Stimulated activated effector memory CD8-positive, alpha-beta T cell treated with anti-CD3 and anti-CD28 coated beads, Interleukin-12 subunit alpha, Interleukin-12 subunit beta, amount 100 ng/mL, for 72 hours (primary cell): ENCODE measurements around the gene PGAP6.
"Not testable (repeated sequence)": the region's sequence is repeated elsewhere in the genome, so short reads cannot be mapped to it uniquely, and the experiment has no call there.

ENCODE experiments used
- ATAC-seq: fragments of 150-1000 bp; cut with Tn5 transposase; 2 replicates; pipeline ENCODE4 v1.10.0; 2021
- DNase-seq, 2 donors: peaks; one replicate each; pipeline ENCODE4 v3.0.0; 2021 to 2022; ENCODE audit warnings: low spot score in 2 of 2
- H3K27ac Mint-ChIP-seq: one replicate; pipeline ENCODE4 v1.8.0; 2022; ENCODE audit warnings: mild to moderate bottlenecking, mixed read lengths
- H3K36me3 Mint-ChIP-seq: one replicate; pipeline ENCODE4 v1.8.0; 2022; ENCODE audit warnings: mild to moderate bottlenecking, mixed read lengths
- H3K4me1 Mint-ChIP-seq: one replicate; pipeline ENCODE4 v1.8.0; 2022; ENCODE audit warnings: mixed read lengths
- H3K4me3 Mint-ChIP-seq: one replicate; pipeline ENCODE4 v1.8.0; 2022; ENCODE audit warnings: mild to moderate bottlenecking, mixed read lengths
- H3K9me3 Mint-ChIP-seq: one replicate; pipeline ENCODE4 v1.8.0; 2022; ENCODE audit warnings: mixed read lengths

PGAP6 gene, protein sequence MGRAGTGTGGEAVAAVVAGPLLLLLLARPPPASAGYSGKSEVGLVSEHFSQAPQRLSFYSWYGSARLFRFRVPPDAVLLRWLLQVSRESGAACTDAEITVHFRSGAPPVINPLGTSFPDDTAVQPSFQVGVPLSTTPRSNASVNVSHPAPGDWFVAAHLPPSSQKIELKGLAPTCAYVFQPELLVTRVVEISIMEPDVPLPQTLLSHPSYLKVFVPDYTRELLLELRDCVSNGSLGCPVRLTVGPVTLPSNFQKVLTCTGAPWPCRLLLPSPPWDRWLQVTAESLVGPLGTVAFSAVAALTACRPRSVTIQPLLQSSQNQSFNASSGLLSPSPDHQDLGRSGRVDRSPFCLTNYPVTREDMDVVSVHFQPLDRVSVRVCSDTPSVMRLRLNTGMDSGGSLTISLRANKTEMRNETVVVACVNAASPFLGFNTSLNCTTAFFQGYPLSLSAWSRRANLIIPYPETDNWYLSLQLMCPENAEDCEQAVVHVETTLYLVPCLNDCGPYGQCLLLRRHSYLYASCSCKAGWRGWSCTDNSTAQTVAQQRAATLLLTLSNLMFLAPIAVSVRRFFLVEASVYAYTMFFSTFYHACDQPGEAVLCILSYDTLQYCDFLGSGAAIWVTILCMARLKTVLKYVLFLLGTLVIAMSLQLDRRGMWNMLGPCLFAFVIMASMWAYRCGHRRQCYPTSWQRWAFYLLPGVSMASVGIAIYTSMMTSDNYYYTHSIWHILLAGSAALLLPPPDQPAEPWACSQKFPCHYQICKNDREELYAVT

DNA sequence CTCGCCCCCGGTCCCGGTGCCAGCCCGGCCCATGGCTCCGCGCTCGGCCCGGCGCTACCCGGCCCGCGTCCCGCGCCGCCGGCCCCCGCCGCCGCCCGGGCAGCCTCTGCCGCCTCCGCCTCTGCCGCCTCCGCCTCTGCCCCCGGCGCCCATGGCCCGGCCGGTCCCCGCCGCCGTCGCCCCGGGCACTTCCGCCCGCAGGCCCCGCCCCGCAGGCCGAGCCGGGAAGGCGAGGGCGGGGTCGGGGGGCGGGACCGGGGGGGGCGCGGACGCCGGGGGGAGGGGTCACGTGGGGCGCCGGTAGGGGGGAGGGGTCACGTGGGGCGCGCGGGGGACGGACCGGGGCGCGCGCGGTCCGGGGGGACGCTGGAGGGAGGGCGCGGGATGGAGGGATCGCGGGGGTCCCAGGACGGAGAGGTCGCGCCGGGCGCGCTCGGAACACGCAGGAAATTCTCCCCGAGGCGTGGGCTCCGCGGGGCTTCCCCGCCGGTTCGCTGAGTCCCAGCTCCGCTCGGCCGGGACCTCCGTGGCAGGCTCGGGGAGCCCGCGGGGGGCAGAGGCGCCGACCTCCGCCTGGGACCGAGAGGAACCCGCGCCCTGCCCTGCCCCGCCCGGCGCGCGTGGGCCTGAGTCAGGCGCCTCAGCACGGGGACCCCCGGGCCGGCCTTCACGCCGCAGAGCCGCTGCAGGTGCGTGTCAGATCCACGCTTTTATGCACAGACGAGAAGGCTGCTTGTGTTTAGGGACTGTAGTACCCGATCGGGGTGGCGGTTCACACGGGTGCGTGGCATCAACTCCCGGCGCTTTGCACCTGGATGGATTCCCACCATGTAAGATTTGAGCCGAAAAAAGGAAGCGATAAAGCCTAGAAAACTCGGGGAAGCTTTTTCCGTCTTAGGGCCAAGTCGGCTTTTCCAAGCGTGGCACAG lies at the start of gene PGAP6:
TSS of gene PGAP6 (minus strand) at position 190 of the 929 bp plus-strand sequence. CDS start at position 33, 157 bp downstream.
- H3K4me3 Mint-ChIP-seq, result peak within 1 kb of the TSS; percentile 60
- DNase-seq (peak; percentile 51 to 79), ATAC-seq (peak; percentile 73)
- H3K27ac Mint-ChIP-seq, result peak within 1 kb of the TSS; percentile 26
- H3K36me3 Mint-ChIP-seq, result no peaks in the 10 kb centered on the region
- peaks cover 18% of the 10 kb centered on the region for H3K4me1 Mint-ChIP-seq
- H3K9me3 Mint-ChIP-seq, result no peaks in the 10 kb centered on the region

DNA sequence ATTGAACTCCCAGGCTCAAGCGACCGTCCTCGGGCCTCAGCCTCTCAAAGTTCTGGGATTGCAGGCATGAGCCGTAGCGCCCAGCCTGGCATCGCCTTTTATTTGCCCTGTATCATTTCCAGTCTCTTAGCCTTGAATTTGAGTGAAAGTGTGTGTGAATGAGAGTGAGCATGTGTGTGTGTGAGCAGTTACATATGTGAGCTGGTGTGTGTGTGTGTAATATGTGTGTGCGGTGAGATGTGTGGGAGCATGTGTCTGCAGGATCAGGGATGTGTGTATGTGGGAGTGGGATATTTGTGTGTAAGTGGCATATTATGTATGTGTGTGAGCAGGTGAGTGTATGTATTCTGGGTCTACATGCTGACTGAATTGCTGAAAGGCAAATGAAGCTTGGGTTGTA lies 49.1 kb upstream of the PGAP6 start:
- Mint-ChIP-seq H3K4me3 (no peak overlapping the region), H3K9me3 (no peaks in the 10 kb centered on the region), H3K36me3 (peaks cover 19% of the 10 kb centered on the region), H3K27ac (no peak overlapping the region), H3K4me1 (peaks cover 34% of the 10 kb centered on the region)
- no peak for DNase-seq
- no peak for ATAC-seq

DNA sequence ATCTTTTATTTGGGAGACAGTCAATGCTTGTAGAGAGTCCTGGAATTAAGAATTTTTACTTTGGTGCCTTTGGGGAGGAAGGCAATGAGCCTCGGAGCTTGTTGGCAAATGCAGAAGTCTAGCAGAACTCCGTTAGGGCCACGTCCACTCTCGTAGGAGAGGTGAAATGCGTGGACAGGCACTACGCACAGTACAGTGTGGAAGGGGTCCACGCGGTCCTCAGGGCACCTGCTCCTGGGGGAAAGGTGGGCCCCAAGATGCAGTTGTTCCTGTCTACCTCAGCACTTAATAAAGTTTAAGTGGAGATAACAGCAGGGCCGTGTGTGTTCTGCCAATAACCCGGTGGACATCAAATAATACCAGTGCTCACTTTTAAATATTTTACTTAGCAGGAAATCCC lies 45.5 kb upstream of the PGAP6 start:
- peaks cover 43% of the 10 kb centered on the region for H3K4me1 Mint-ChIP-seq
- DNase-seq (no peak), ATAC-seq (no peak)
- H3K27ac Mint-ChIP-seq, result no peak overlapping the region
- H3K36me3 Mint-ChIP-seq, result peaks cover 14% of the 10 kb centered on the region
- peak overlapping the region; percentile 70 for H3K4me3 Mint-ChIP-seq
- H3K9me3 Mint-ChIP-seq, result no peaks in the 10 kb centered on the region

DNA sequence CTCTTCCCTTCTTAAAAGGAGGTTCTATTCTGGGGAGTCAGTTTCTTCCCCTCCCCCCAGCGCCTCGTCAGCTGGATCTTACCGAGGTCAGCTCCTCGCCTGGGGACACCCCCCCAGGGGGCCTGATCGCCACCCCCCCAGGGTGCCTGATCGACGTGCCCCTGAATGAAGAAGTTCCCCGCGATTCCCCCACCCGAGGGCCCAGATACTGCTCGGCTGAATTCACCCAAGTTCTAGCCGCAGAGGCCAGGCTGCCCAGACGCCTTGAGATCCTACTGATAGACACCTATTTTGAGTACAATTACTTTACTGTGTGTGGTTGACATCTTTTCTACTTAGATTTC lies 45.1 kb upstream of the PGAP6 start:
- Mint-ChIP-seq H3K27ac (no peak overlapping the region), H3K4me3 (peak overlapping the region; percentile 70), H3K9me3 (no peaks in the 10 kb centered on the region)

DNA sequence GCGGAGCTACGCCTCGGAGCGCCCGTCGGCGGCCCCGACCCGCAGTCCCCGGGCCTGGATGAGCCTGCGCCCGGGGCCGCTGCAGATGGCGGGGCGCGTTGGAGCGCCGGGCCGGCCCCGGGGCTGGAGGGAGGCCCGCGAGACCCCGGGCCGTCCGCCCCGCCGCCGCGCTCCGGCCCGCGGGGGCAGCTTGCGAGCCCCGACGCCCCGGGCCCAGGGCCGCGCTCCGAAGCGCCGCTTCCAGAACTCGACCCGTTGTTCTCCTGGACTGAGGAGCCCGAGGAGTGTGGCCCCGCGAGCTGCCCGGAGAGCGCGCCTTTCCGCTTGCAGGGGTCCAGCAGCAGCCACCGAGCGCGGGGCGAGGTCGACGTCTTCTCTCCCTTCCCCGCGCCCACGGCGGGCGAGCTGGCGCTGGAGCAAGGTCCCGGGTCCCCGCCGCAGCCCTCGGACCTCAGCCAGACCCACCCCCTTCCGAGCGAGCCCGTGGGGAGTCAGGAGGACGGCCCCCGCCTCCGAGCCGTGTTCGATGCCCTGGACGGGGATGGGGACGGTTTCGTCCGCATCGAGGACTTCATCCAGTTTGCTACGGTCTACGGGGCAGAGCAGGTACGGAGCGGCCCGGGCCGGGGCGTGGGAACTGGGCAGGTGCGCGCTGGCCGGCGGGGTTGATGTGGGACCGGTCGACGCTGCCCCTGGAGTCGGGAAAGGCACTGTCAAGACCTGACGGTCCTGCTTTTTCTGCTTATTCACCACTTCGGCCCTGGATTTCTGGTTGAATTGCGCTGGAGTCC lies 44.5 kb upstream of the PGAP6 start:
- H3K27ac Mint-ChIP-seq, result no peak overlapping the region
- ATAC-seq, result no peak
- peak; percentile 11 to 62 for DNase-seq

More for the DNA sequence above, 45.1 kb upstream of the PGAP6 start:
- Mint-ChIP-seq H3K36me3 (peaks cover 14% of the 10 kb centered on the region), H3K4me1 (peaks cover 43% of the 10 kb centered on the region)
- no peak for ATAC-seq
- no peak for DNase-seq

DNA sequence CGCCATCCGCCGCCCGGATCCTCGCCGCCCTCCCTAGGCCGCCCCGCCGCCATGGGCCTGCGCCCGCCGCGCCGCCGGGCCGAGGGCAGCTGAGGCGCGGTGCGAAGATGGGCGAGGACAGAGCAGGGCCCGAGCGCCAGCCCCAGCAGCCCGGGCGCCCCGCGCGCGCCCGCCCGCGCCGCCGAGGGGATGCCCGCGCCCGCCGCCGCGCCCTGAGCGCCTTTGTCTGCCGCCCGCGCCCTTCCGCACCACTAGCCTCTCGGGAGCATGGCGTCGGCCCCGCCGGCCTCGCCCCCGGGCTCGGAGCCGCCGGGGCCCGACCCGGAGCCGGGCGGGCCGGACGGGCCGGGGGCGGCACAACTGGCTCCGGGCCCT lies 43.9 kb upstream of the PGAP6 start:
- Mint-ChIP-seq H3K4me1 (peaks cover 37% of the 10 kb centered on the region), H3K4me3 (peak overlapping the region; percentile 74), H3K36me3 (peaks cover 14% of the 10 kb centered on the region), H3K9me3 (no peaks in the 10 kb centered on the region), H3K27ac (no peak overlapping the region)
- no peak for DNase-seq
- peak; percentile 77 for ATAC-seq

More for the DNA sequence above, 44.5 kb upstream of the PGAP6 start:
- peak overlapping the region; percentile 70 for H3K4me3 Mint-ChIP-seq
- H3K4me1 Mint-ChIP-seq, result peaks cover 43% of the 10 kb centered on the region
- peaks cover 14% of the 10 kb centered on the region for H3K36me3 Mint-ChIP-seq
- no peaks in the 10 kb centered on the region for H3K9me3 Mint-ChIP-seq

DNA sequence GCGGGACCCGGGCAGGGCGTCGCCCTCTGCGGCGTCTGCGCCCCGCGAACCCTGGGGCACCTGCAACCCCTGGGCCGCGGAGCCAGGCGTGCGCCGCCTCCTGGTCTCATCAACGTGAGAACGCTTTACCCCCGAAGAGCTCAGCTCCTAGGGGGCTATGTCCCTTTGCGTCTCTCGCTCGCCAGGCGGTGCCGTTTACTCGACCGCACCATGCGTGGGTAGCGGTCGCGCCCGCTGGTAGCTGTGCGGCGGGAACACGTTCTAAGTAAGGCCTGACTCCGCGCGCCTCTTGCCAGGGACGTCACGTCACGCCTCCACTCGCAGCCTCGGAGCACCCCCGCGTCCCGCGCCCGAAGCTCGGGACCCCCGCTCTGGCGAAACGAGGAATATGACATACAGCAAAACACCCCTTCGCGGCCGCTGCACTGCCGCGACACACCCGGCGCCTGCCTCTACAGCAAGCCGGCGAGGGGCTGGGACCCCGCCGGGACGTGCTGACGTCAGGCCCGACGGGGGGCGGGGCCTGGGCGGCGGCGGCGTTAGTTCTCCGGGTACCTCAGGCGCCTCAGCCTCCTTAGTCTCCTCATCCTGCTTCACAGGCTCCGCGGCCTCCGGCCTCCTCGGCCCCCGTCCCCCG lies 43.4 kb upstream of the PGAP6 start, which contains the start of gene RAB11FIP3:
TSS of gene RAB11FIP3 (plus strand) at position 568 of the 637 bp plus-strand sequence. CDS start 358 bp downstream, outside the sequence.
- DNase-seq (peak; percentile 85 to 92), ATAC-seq (peak; percentile 95)
- Mint-ChIP-seq H3K4me3 (peak within 1 kb of the TSS; percentile 74), H3K36me3 (peaks cover 14% of the 10 kb centered on the region), H3K4me1 (peaks cover 36% of the 10 kb centered on the region), H3K9me3 (no peaks in the 10 kb centered on the region), H3K27ac (peak within 1 kb of the TSS; percentile 17)

DNA sequence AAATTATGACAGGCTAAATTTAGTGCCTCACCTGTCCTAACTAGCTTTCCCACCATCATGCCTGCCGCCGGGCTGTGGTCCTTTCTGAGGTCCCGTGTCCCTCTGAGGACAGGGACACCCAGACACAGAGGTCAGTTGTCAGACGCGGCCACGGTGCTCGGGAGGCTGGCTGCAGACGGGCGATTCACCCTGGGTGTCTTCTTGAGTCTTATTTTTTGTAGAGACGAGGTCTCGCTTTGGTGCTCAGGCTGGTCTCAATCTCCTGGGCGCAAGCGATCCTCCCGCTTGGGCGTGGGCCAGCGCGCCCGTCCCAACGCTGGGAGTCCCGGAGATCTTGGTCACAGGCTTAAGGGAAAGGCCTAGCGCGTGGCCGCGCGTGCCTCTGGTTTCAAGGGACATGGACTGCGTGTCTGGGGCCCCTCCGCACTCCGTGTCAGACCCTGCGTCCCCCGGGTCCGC lies 42.9 kb upstream of the PGAP6 start:
- peaks cover 36% of the 10 kb centered on the region for H3K4me1 Mint-ChIP-seq
- ATAC-seq (no peak), DNase-seq (peak in 1 of 2 donors; percentile 59)
- no peaks in the 10 kb centered on the region for H3K9me3 Mint-ChIP-seq
- H3K4me3 Mint-ChIP-seq, result peak overlapping the region; percentile 74
- H3K36me3 Mint-ChIP-seq, result peaks cover 12% of the 10 kb centered on the region
- no peak overlapping the region for H3K27ac Mint-ChIP-seq

DNA sequence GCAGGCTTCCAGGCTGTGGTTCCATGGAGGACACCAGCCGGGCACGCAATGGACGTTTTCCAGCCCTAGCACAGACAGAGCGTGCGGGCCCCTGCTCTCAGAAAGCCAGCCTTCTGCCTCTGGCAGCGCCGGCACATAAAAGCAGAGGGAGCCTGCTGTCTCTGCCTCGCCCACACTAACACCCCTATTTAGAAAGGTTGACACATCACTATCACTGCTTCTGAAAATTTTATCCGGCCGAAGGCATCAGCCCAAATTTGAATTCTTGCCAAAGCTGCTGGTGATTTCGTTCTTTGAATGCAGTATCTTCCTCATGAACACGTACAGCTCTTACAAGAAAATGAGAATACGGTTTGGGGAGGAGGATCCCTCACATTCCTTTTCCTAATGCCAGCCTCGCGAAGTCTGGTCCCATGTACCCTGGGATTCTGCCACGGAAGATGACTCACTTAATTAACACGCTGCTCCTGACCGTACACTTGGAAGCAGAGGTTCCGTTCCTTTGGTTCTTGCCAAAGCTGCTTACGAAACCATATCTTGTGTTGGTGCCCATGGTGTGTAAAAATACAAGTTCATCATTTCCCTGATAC lies 42.4 kb upstream of the PGAP6 start:
- no peak overlapping the region for H3K27ac Mint-ChIP-seq
- ATAC-seq (no peak), DNase-seq (no peak)
- H3K4me3 Mint-ChIP-seq, result peak overlapping the region; percentile 74
- H3K36me3 Mint-ChIP-seq, result peaks cover 7% of the 10 kb centered on the region
- H3K4me1 Mint-ChIP-seq, result peaks cover 36% of the 10 kb centered on the region
- no peaks in the 10 kb centered on the region for H3K9me3 Mint-ChIP-seq

DNA sequence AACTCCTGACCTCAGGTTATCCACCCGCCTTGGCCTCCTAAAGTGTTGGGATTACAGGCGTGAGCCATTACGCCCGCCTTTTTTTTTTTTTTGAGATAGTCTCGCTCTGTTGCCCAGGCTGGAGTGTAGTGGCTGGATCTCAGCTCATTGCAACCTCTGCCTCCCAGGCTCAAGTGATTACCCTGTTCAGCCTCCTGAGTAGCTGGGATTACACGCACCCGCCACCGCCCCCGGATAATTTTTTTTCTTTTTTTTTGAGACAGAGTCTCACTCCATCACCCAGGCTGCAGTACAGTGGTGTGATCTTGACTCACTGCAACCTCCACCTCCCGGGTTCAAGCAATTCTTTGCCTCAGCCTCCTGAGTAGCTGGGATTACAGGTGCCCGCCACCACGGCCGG lies 40.4 kb upstream of the PGAP6 start:
- H3K4me1 Mint-ChIP-seq, result peaks cover 17% of the 10 kb centered on the region
- H3K27ac Mint-ChIP-seq, H3K9me3 Mint-ChIP-seq, ATAC-seq, DNase-seq, H3K36me3 Mint-ChIP-seq, H3K4me3 Mint-ChIP-seq: not testable (repeated sequence)

DNA sequence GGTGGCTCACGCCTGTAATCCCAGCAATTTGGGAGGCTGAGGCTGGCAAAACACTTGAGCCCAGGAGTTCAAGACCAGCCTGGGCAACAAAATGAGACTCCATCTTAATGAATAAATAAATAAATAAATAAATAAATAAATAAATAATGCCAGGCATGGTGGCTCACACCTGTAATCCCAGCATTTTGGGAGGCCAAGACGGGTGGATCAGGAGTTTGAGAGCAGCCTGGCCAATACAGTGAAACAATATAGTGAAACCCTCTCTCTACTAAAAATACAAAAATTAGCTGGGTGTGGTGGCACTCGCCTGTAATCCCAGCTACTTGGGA lies 33.4 kb upstream of the PGAP6 start:
- H3K9me3 Mint-ChIP-seq, H3K4me3 Mint-ChIP-seq, H3K4me1 Mint-ChIP-seq, DNase-seq, H3K27ac Mint-ChIP-seq, ATAC-seq, H3K36me3 Mint-ChIP-seq: not testable (repeated sequence)

DNA sequence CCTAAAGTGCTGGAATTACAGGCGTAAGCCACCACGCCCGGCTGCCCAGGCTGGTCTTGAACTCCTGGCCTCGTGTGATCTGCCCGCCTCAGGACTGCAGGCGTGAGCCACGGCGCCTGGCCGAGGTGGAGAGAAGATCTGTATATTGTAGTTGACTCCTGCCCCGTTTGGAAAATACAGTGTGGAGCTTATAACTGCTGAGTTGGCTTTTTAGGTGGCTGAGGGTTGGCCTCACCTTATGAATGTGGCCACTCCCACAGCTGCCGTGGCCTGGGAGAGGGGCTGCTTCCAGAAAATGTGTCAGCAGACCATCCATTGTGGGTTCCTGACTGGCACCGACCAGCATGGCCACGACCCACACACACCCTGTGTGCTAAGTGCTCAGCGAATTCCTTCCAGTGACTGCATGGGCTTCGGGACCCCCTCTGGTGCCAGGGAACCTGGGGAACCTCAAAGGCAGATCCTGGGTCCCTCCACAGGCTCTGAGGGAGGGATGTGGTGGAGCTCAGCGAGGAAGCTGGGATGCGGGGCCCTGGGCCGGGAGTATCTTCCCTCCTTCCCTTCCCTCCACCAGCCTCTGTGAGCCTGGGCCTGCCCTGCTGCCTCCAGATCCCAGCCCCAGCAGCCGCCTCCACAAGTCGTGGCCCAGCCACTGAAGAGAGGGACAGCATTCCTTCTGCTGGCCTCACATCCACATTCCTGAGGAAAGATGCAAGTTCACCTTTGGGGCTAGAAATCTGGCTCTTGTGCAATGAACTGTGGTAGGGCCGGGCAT lies 32.8 kb upstream of the PGAP6 start:
- DNase-seq (no peak), ATAC-seq (no peak)
- Mint-ChIP-seq H3K4me1 (no peaks in the 10 kb centered on the region), H3K9me3 (no peaks in the 10 kb centered on the region), H3K27ac (no peak overlapping the region), H3K4me3 (no peak overlapping the region), H3K36me3 (no peaks in the 10 kb centered on the region)

DNA sequence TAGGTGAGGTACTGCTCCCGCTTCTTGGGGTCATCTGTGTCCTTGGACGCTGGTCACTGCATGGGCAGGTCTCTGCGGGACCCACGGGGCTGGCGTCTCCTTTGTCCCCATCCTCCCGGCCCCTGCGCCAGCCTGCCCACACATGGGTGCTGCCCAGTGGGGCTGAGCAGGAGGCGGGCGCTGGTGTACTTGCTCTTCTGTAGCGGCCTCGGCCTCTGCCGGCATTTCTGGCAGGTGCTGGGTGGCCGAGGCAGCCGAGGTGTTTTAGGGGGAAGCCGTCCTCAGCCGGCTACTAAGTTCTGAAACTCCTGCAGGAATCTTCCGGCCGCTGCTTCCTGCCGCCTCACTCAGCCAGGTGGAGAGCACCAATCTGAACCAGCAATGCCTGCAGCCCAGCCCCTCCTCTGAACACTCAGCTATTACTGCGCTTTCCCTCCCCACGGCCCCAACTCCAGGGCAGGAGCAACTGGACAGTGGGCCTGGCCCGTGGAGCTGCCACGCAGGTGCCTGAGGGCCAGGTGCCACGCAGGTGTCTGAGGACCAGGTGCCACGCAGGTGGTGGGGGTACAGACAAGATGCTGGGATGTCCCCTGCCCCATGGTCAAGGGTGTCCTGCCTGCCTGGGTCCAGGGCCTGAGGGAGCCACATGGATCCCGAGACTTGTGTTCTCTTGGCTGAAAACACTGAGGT lies 29.9 kb upstream of the PGAP6 start:
- Mint-ChIP-seq H3K36me3 (no peaks in the 10 kb centered on the region), H3K4me3 (no peak overlapping the region), H3K9me3 (no peaks in the 10 kb centered on the region), H3K27ac (no peak overlapping the region), H3K4me1 (no peaks in the 10 kb centered on the region)
- no peak for ATAC-seq
- no peak for DNase-seq
